Activated T-helper 1 cell treated with anti-CD3 and anti-CD28 coated beads, Interleukin-12 subunit alpha, Interleukin-12 subunit beta, Interleukin-2, Interleukin-4 antibody, amounts not matched to agents 30 ng/mL and 10 ng/mL and 1 ng/mL, durations not matched to agents 14 hours and 24 hours and 36 hours (primary cell): Measurements from ENCODE around the gene REM2. TPM values are rescaled to one million over a fixed set of nuclear protein-coding genes. Genes with fewer than 3 reads are reported as not detected.

Experiments used
- total RNA-seq: library from RNA; stranded (reverse); gene quantifications from 2 replicates; pipeline ENCODE4 v1.2.3, GENCODE V29; 2022

Gene REM2
- total RNA-seq, 1 donor from 2014 or later = 0.39 TPM

Other genes starting within 250 kb of the REM2 start
- not detected in 2 replicates for gene OR6J1, start 238.9 kb upstream of the REM2 start, total RNA-seq
- gene OXA1L, start 116.5 kb upstream of the REM2 start, total RNA-seq = 125 and 127 TPM in 2 replicates
- 0.61 TPM in 1 of 2 replicates, not detected in the other for gene SLC7A7, start 67.8 kb upstream of the REM2 start, total RNA-seq
- 187 and 196 TPM in 2 replicates for gene MRPL52, start 53.3 kb upstream of the REM2 start, total RNA-seq
- 1.5 and 2.6 TPM in 2 replicates for gene MMP14, start 46.6 kb upstream of the REM2 start, total RNA-seq
- 44.6 and 46.0 TPM in 2 replicates for gene LRP10, start 11.5 kb upstream of the REM2 start, total RNA-seq
- gene RBM23, start 35.9 kb downstream of the REM2 start, total RNA-seq = 86.4 and 90.5 TPM in 2 replicates
- 174 and 180 TPM in 2 replicates for gene PRMT5, start 46.2 kb downstream of the REM2 start, total RNA-seq
- gene HAUS4, start 73.9 kb downstream of the REM2 start, total RNA-seq = 52.4 and 56.4 TPM in 2 replicates
- gene AJUBA, start 99.3 kb downstream of the REM2 start, total RNA-seq = 1.8 and 2.7 TPM in 2 replicates
- gene C14orf93, start 126.9 kb downstream of the REM2 start, total RNA-seq = 6.3 and 7.2 TPM in 2 replicates
- 144 and 148 TPM in 2 replicates for gene PSMB5, start 151.7 kb downstream of the REM2 start, total RNA-seq
- not detected in 2 replicates for gene PSMB11, start 159.0 kb downstream of the REM2 start, total RNA-seq
- gene CDH24, start 174.3 kb downstream of the REM2 start, total RNA-seq = 1.0 and 1.2 TPM in 2 replicates
- gene ACIN1, start 211.9 kb downstream of the REM2 start, total RNA-seq = 221 and 225 TPM in 2 replicates
- 49.7 and 55.6 TPM in 2 replicates for gene C14orf119, start 212.3 kb downstream of the REM2 start, total RNA-seq
- gene CIROP, start 221.8 kb downstream of the REM2 start, total RNA-seq = not detected in 2 replicates
- gene CEBPE, start 236.0 kb downstream of the REM2 start, total RNA-seq = not detected in 2 replicates